ENCODE data around the gene FRMD8. TPM values are rescaled to one million over a fixed set of nuclear protein-coding genes. Genes with fewer than 3 reads are reported as not detected.

FRMD8 gene
- total and polyA plus RNA-seq, 2 of the 8 experiments (the other 6 are each of a cell fraction or from before 2014, with no cell fraction given): 15.0 to 19.2 TPM

- peaks cover 0 to 14% (median 5%) of the 10 kb centered on the region in 4 experiments; a peak in 5 of 7 replicates for H3K4me1 ChIP-seq (replicated peaks in 1 of 4; ENCODE audit: control insufficient read depth in 3 of 4, insufficient read depth in 4 of 4, low read length in 3 of 4)
- H2AK5ac ChIP-seq (ENCODE audit: low read depth, low read length): no peak overlapping the region; the same call in 1 of the 2 replicates
- H4K91ac ChIP-seq (replicated peaks; ENCODE audit: insufficient read length, low read length): no peak overlapping the region
- H3K9ac ChIP-seq (replicated peaks in 1 of 4; ENCODE audit: extremely low read depth in 1 of 4, low read depth in 3 of 4, low read length in 3 of 4): no peak overlapping the region
- H3K36me3 ChIP-seq (ENCODE audit: control insufficient read depth in 2 of 4, insufficient read depth in 4 of 4, low read length in 3 of 4): no peaks in the 10 kb centered on the region; a peak in 1 of 8 replicates
- no peak overlapping the region for H3K56ac ChIP-seq (replicated peaks; ENCODE audit: insufficient read length, low read depth, low read length)
- ChIA-PET POLR2A (ENCODE audit: partially characterized antibody) (interaction anchor here (1.2 to 17.0 kb wide), 9 partner anchors 9 to 112 kb away, joined by 3 to 202 read pairs (median 4); partner anchors contain the start of genes MALAT1 and NEAT1), CTCF (ENCODE audit: partially characterized antibody) (interaction anchor here (0.7 to 5.8 kb wide), 22 partner anchors 9 to 204 kb away, joined by 3 to 57 read pairs (median 4); no protein-coding TSS in a partner anchor)
- H3K23me2 ChIP-seq (ENCODE audit: low read depth, low read length): peaks cover 5% of the 10 kb centered on the region; the same call in 1 of the 2 replicates
- WGBS, 2 experiments (ENCODE audit: extremely low coverage in 1 of 2, insufficient coverage in 1 of 2, insufficient read length in 1 of 2, insufficient replicate concordance in 2 of 2, low coverage in 1 of 2, low lambda C conversion rate in 2 of 2, missing lambda C conversion rate in 1 of 2): 87% methylated on average over 18 of the region's 21 CpGs; no CpG with 5 or more reads in 1 of the 2 experiments
- no peak overlapping the region for H3K4me3 ChIP-seq (ENCODE audit: extremely low read depth in 1 of 4, insufficient read depth in 2 of 4, low read depth in 3 of 4, low read length in 4 of 4)
- H3K79me2 ChIP-seq (ENCODE audit: control insufficient read depth in 1 of 2, insufficient read depth in 2 of 2, low read length in 2 of 2): no peaks in the 10 kb centered on the region
- H4K5ac ChIP-seq (ENCODE audit: insufficient read length, low read depth, low read length): no peak overlapping the region
- H3K23ac ChIP-seq (ENCODE audit: insufficient read length): no peak overlapping the region
- TF ChIP-seq RFX5 (IDR thresholded peaks at IDR 0.05; ENCODE audit: borderline replicate concordance, low read depth, low read length) (no peak), USF2 (IDR thresholded peaks at IDR 0.05; ENCODE audit: low read length) (no peak), MAFK (IDR thresholded peaks at IDR 0.05; ENCODE audit: low read depth, low read length) (no peak), CHD1 (IDR thresholded peaks at IDR 0.05; ENCODE audit: low read depth, low read length) (no peak)
- H2AFZ ChIP-seq (ENCODE audit: low read length): no peak overlapping the region
- DNase-seq (ENCODE audit: low read depth in 1 of 2, low spot score in 2 of 2) (no peak), FAIRE-seq (no peak)
- no peak overlapping the region for H3K18ac ChIP-seq (ENCODE audit: extremely low read depth, low read length)
- peak overlapping the region; percentile 36; the same call in 1 of the 2 replicates for H2BK5ac ChIP-seq (ENCODE audit: low read depth, low read length)
- H3K4me2 ChIP-seq (ENCODE audit: insufficient read depth in 1 of 2, low read depth in 2 of 2, low read length in 2 of 2): 0 out of 4 replicates have a peak overlapping the region, but pooled peaks of 1 of the 2 experiments have one; percentile 29
- peaks cover 0 to 3% of the 10 kb centered on the region in 2 experiments for H4K20me1 ChIP-seq (replicated peaks in 1 of 2; ENCODE audit: control insufficient read depth in 1 of 2, insufficient read depth in 2 of 2, low read length in 2 of 2)
- H3K4ac ChIP-seq (replicated peaks; ENCODE audit: insufficient read length, low read depth, low read length): no peak overlapping the region
- no peak overlapping the region for H3K27ac ChIP-seq (ENCODE audit: low read depth, low read length)
- H2BK15ac ChIP-seq (ENCODE audit: low read length): 0 out of 2 replicates have a peak overlapping the region, but pooled peaks have one; percentile 46
- H4K8ac ChIP-seq (ENCODE audit: extremely low read depth, insufficient read depth, low read length): peak overlapping the region; percentile 59; the same call in 1 of the 2 replicates
- no peaks in the 10 kb centered on the region for H3K9me3 ChIP-seq (ENCODE audit: insufficient read depth in 2 of 2, low read depth in 1 of 2, low read length in 1 of 2)
- no peaks in the 10 kb centered on the region; the same call in 1 of the 2 replicates for H3K79me1 ChIP-seq (ENCODE audit: low read depth, low read length)
- 0 out of 7 replicates have a peak, but pooled peaks cover 0 to 2% (median 0%) of the 10 kb centered on the region in 4 experiments for H3K27me3 ChIP-seq (replicated peaks in 1 of 4; ENCODE audit: control insufficient read depth in 3 of 4, extremely low read depth in 1 of 4, insufficient read depth in 3 of 4, low read length in 3 of 4)
- no peak overlapping the region for H2BK120ac ChIP-seq (replicated peaks; ENCODE audit: low read depth, low read length)
- no peak overlapping the region for H2BK20ac ChIP-seq (ENCODE audit: low read length)
- no peak overlapping the region for H3K14ac ChIP-seq (ENCODE audit: insufficient read length)
- 0 out of 2 replicates have a peak overlapping the region, but pooled peaks have one; percentile 17 for H2BK12ac ChIP-seq (ENCODE audit: low read depth, low read length)
Observed at GRCh38 chr11:65390099-65390941, 3.9 kb downstream of the FRMD8 start.

All from H1 (cell line).